HG02642 (cell line): Measurements from ENCODE around the gene USH1G.

Source experiments
- ATAC-seq: cut with Tn5 transposase; IDR thresholded peaks from one replicate; pipeline ENCODE4 v1.9.1; 2021; ENCODE audit warnings: mild to moderate bottlenecking; ENCODE audit not compliant: unreplicated experiment, poor library complexity

Gene USH1G

DNA sequence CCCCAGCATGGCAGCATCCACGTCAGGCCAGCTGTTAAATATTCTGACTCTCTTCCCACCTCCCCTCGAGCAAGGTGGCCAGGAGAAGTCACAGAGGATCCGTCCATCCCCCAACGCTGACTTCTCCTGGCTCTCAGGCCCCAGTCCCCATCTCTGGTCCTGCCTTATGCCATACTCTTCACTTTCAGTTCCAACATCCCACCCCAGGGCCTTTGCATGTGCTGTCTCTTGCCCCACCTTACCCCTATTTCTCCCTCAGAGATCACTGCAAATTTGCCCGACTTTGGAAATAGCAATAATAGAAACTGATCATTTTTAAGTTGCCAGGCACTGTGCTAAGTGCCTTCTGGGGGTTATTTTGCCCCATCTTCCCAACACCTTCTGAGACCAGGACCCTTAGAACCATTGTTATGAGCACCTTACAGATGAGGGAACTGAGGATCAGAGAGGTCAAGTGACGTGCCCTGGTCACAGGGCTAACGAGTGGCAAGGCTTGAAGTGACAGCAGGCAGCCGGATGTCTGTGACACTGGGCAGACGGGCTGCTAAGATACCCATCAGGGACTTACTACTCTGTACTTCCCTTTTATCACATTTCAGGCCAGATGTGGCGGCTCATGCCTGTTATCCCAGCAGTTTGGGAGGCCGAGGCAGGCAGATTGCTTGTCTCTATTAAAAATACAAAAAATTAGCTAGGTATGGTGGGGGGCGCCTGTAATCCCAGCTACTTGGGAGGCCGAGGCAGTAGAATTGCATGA, 31.8 kb upstream of the USH1G start:
- no peak for ATAC-seq

DNA sequence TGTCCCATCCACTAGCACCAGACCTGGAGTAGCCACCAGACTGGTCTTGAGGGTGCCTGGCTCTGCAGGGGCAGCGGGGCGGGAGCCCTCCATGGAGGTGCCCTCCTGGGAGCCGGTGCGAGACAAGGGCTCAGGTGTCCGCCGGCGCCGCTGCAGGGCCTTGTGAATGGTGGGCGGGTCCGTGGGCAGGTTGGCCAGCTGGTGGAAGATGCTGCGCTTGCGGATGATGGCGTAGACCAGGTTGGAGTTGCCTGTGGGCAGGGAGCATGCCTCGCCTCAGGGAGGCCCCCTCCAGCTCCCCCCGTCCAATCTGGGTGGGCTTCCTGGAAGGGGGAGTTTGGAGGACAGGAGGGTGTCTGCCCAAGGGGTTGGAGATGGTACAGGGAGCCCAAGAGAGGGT, 31.1 kb upstream of the USH1G start:
- ATAC-seq = no peak

DNA sequence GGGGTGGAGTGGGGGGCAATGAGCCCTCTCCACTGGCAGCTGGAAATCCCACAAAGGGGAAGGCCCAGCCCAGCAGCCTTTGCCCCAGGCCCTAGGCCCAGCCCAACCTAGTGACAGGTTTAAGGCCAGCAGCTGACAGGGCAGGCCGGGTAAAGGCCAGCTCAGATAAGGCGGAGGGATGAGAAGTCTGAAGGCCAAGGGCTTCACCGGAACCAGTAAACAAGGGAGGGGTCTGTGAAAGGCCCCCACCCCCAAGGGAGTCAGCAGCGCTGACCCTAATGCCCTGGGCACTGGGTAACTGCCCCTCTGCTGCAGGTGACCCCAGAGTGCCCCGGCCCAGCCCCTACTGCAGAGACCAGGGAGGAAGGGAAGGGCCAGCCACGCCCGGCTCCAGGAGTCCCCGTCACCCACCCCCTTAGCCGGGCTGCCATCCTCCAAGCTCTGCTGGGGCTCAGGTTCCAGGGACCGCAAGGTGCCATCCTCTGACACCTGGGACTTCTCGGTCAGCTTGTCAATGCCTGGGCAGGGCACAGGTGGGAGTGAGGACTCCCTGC, 30.2 kb upstream of the USH1G start:
- ATAC-seq = no peak

DNA sequence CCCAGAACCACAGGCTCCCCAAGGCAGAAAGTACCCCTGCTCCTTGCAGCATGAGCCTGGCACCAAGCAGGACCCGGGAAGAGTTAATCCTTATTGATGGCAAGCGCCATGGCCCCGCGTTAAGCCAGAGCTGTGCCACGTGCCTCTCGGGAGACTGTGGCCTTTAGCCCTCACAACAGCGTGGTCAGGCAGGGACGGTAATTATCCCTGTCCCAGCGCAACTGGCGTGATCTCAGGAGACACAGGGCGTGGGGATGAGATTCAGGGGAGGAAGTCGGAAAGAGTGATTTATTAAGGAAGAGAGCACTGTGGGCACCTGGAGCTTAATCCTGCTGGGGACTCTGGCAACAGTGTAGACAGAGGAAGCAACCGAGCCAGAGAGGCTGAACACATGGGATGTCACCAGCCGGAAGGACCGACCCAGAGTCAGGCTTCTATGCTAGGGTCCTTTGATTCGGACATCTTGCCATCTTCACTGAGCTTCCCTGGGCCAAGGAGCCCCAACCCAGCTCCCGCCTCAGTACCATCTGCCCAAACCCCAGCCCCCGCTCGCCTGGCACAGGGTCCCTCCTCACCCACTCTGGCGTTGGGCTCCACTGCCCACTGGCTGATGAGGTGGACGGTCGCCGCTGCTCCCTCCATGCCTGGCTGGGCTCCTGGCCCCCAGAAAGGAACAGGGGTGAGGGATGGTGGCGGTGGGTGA, 29.5 kb upstream of the USH1G start:
- no peak for ATAC-seq

DNA sequence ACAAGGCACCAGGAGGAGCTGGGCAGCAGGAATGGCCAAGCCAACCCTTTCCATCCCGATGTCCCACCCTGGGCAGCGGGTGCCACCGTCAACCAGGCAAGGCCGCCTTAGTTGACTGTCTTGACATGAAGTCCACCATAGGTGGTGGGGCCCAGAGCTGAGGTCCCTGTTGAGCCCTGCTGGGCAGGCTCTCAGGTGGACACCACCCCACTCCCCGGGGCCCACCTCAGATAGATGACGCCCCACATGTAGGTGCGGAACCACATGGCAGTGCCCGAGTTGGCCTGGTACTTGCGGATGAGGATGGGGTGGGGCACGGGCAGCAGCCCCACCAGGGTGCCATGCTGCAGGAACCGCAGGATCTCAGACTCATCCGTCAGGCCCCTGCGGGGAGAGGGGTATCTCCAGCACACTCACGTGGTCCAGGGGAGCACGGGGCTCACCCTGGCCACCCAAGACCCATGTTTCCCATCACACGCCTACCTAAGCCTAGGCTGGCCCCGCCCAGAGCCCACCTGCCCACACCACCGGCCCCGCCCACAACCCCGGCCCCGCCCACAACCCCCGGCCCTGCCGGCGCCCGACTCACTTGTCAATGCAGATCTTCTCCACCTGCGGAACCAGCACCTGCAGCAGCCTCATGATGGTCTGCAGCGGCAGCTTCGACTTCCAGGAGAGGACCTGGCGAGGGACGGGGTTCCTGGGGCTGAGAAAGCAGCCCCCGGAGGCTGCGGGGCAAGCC, 28.8 kb upstream of the USH1G start:
- no peak for ATAC-seq

DNA sequence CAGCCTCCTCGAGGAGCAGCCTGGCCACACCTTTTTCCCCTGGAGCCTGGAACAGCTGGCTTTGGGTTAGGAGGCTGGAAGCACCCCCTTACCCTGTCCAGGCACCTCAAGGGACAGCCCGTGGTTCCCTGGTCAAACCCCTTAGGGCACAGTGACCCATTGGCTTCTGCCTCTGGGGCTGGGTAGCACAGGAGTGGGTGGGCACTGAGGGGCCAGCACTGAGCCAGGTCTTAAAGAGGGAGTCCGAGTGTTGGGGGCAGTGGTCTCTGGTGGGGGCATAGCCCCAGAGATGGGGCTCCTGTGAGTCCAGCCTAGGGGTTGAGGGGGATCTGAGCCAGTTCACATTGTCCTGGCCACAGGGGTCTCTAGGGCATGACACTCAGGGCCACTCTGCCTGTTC, 28.0 kb upstream of the USH1G start:
- ATAC-seq = no peak

DNA sequence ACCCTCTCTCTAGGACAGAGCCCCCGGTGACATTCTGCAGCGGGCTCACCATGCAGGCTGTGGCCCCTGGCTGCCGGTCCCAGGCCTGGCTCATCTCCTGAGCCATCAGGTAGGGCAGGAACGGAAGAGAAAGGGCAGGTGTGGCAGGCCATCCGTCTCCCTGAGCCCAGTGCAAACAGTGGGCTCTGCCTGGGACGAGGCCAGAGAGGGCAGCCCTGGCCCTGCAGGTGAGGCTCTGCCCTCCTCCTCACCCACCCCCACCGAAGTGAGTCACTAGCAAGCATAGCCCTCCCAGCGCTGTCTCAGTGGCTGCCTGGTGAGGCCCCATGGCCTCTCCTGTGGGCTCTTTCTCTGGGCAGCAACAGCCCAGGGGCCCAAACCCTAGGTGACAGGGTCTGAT, 27.2 kb upstream of the USH1G start:
- ATAC-seq = no peak

DNA sequence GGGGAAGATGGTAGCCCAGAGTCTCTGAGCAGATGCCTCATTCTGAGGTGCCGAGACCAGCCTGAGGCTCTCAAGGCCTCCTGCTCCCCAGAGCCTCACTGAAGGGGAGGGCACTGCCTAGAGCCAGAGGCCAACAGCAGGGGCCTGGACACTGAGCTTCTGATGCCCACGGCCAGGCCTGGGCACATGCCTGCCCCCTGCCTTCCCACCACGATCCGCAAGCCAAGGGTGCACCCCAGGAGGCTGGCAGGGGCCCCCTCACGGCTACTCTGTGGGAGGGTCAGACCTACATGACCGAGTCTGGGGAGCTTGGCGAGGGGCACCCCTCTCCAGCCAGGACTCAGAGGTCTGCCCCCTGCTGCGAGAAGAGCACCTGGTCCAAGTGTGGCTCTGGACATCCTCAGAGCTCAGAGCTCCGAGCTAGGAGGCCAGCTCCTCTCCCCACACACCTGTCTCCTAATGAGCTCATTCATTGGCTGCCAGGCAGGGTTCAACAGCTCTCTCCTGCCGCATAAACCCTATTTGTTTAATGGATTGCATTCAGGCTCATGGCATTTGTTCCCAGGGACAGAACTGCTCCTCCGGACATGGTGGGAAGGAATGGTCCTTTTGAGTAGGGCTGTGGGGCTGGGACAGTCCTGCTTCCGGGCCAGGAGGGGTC, 26.5 kb upstream of the USH1G start:
- no peak for ATAC-seq

DNA sequence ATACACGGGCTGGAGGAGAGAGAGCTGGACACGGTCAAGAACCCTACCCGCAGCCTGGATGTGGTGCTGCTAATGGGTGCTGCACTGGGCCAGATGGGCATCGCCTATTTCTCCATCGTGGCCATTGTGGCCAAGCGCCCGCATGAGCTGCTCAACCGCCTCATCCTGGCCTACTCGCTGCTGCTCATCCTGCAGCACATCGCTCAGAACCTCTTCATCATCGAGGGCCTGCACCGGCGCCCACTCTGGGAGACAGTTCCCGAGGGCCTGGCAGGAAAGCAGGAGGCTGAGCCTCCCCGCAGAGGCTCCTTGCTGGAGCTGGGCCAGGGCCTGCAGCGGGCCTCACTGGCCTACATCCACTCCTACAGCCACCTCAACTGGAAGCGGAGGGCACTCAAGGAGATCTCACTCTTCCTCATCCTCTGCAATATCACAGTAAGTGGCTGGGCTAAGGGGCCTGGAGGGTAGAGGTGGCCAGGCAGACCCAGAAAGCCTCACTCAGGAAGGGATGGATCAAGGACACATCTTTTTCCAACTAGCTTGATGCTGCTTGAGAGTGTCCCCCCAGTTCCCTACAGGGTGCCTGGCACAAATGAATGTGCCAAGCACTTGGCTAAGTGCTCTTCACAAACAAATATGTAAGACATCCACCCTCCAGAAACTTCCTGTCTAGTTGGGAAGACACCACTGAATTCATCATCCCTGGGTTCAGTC, 24.1 kb upstream of the USH1G start:
- ATAC-seq = no peak

DNA sequence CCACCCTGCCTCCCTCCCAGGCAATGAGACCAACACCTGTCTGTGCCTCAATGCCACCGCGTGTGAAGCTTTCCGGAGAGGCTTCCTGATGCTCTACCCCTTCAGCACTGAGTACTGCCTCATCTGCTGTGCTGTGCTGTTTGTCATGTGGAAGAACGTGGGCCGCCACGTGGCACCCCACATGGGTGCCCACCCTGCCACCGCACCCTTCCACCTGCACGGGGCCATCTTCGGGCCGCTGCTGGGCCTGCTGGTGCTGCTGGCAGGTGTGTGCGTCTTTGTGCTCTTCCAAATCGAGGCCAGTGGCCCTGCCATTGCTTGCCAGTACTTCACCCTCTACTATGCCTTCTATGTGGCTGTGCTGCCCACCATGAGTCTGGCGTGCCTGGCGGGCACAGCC, 23.6 kb upstream of the USH1G start:
- ATAC-seq = no peak

DNA sequence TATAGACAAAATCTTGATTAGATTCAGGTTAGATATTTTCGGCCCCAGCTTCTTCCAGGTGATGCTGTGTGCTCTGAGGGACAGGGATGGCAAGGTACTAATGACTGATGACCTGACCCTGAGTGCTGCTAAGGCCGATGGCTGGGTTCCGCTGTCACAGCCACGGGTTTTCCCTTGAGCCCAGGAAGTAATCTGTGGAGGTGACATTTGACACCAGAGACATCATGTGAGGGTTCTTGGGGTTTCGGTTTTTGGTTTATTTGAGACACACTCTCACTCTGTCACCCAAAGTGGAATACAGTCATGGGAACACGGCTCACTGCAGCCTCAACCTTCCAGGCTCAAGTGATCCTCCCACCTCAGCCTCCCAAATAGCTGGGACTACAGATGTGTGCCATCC, 22.5 kb upstream of the USH1G start:
- ATAC-seq = no peak

DNA sequence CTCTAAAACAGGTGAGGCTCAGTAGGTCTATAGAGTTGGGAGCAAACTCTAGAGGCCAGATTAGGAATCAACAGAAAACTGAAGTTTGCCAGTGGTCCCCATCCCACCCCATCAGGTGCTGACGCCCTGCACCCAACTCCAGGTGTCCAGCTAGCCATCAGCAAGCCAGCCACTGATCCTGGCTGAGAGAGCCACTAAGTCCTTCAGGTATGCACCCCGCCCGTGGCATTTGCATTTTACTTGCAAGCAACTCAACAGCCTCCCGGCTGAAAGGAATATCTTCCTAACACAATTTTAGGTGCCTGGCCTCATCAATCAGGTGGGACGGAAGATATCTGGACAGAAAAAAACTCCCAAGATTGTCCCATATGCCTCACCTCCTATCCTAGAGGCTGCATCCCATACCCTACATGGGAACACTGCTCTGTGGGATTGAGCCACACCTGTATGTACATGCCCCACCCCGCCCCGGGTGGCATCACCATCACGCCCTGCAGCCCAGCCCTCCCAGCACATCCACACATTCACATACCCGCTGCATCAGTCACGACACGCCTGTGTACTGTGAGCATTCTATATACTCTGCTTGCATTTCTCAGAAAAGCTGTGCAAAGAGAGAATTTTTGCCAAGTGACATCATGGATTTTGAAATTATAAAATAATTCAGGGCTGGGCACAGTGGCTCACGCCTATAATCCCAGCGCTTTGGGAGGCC, 20.9 kb upstream of the USH1G start:
- no peak for ATAC-seq

DNA sequence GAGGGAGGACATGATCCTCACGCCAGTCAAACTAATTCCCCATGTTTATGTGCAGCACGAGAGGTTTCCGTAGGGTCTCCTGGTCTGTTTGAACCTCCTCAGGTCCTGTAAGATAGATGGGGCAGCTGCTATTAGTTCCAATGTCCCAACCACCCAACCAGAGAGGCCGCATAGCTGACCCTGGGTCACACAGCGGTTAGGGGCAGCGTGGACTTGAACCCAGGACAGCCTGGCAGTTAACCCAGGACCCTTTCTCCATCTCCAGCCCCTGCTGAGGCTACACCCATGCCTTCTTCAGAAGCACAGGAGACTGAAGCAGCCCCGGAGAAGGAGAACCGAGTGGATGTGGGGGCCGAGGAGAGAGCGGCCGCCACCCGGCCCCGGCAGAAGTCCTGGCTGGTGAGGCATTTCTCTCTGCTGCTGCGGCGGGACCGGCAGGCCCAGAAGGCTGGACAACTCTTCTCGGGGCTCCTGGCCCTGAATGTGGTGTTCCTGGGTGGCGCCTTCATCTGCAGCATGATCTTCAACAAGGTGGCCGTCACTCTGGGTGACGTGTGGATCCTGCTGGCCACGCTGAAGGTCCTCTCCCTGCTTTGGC, 18.2 kb upstream of the USH1G start:
- ATAC-seq = no peak

DNA sequence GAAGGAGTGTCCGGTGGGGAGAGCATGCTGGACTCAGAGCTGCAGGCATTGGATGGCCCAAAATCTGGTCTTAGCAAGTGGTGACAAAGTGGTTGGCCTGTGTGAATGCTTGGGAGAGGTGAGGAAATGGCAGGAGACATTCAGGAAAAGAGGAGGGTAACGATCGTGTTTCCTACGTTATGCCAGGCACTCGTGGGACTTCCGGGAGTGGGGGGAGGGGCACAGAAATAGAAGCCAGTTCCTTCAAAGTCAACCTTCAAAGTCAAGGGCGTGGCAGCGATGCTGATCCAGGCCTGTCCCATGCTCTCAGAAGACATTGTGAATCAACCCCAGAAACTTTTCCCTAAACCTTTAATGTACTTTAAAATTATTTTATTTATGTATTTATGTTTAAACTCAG, 16.5 kb upstream of the USH1G start:
- no peak for ATAC-seq

DNA sequence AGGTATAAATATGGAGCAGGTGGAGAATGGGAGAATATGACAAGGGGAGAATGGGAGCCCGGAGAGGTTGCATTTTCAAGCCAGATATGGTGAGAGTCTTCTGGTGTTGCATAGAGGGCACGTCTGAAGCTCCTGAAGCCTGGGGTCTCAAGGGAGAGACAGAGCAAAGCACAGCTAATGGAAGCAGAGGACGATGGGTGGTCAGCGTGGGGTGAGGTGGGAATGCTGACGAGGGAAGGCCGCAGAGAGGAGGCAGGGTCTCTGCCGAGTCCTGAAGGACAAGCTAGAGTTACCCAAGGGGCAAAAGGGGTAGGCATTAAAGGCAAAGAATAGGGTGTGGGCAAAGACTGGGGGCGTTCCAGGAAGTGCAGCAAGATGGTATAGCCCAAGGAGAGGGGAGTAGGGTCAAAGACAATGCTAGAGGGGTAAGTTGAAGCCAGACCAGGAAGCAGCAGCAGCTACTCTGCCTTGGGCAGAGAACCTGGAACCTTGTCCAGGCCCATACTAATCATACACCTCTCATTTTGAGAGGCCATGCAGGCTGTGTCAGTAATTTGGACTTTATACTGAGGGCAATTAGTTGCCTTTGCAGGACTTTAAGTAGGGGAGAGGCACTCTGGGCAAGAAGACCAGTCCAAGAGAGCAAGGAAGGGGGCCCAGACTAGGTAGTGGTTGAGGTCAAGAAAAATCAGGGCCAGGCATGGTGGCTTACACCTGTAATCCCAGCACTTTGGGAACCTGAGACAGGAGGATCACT, 15.3 kb upstream of the USH1G start:
- ATAC-seq = no peak

DNA sequence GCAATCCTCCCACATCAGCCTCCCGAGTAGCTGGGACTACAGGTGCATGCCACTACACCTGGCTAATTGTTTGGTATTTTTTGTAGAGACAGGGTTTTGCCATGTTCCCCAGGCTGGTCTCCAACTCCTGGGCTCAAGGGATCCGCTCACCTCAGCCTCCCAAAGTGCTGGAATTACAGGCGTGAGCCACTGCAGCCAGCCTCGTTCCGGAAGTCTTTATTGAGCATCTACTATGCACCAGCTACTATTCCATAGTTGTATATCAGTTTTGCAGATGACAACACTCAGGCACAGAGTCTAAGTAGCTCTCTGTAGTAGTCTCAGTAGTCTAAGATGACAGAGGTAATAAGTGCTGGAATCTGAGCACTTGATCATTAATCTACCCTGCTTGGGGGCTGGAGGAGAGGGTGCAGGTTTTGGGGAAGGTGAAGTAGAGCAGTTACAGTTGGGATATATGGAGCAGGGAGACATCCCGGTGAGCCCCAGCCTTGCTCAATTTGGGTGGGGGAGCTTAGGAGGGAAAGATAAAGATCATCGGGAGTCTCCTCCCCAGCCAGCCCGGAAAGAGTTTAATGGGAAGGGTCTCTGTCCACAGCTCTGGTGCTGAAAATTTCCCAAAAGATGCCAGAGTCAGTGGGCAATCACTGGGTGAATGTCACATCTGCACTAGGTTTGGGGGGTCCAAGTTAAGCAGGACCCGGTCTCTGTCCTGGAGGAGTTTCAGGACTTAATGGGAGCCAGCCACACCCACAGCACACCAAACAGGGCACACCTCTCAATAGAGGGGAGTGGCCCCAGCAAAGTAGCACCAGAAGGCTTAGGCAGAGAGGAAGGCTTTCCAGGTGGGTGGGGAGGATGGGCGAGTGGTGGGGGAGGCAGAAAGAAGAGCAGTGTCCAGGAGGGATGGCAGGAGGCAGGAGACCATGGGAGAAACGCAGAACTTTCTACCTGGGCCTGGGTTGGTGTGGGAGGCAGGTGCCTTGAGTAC, 14.3 kb upstream of the USH1G start:
- no peak for ATAC-seq

DNA sequence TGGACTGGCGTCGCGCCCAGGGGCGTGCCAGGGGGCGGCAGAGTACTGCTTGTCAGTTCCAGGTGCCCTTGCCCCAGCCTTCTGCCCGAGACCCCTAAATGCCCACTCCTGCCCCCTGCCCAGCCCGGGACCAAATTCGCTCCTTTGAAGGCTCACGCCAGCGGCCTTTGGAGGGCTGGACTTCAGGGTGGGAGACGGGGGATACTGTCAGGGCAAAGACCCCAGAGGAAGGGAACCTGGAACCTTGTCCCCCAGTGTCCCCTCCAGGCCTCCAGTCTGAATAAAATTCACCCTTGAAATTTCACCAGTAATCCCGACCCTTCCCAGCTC, 13.4 kb upstream of the USH1G start:
- no peak for ATAC-seq
